HG03558 (cell line): ENCODE data around the gene CHKA.

Experiments used
- ATAC-seq: cut with Tn5 transposase; IDR thresholded peaks from one replicate; pipeline ENCODE4 v1.9.1; 2021; ENCODE audit warnings: moderate number of reproducible peaks; ENCODE audit not compliant: unreplicated experiment; ENCODE audit errors: extremely low read depth

CHKA gene

DNA sequence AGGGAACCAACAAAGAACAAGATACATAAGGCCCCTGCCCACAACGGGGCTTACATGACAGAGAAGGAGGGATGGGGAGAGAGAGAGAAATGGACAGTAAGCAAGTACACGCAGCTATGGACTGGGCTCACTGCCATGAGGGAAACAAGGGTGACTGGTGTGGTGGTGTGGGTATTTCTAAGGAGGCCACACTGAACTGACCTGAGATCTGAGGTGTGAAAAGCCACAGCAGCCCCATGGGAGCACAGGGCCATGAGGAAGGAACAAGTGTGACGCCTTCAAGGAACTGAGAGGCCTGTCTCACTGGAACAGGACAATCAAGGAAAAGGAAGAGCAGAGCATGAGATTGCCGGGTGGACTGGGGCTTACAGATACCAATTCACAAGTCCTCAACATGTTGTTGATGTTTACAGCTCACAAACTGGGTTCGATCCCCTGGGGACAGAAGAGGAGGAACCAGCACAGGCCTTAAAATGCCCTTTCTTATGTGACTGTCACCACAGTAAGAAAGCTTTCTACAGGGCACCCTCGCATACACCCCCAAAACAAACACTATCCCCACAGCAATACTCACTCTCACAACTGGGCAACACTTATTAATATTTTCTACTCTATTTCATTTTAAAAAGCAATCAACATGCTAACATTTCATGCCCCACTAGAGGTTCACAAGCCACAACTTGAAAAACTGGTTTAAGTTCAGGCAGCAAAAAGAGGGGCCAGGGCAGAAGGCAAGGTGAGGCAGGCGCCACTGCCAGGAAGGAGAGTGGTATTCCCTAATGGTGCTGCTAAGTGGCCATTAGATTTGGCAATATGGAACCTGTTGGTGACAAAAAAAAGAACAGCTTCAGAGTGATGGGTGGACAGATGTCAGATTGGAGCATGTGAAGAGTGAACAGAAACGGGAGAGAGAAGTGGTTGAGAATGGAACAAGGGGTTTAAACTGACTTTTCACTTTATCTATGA lies 43.3 kb downstream of the CHKA start:
- ATAC-seq = no peak

DNA sequence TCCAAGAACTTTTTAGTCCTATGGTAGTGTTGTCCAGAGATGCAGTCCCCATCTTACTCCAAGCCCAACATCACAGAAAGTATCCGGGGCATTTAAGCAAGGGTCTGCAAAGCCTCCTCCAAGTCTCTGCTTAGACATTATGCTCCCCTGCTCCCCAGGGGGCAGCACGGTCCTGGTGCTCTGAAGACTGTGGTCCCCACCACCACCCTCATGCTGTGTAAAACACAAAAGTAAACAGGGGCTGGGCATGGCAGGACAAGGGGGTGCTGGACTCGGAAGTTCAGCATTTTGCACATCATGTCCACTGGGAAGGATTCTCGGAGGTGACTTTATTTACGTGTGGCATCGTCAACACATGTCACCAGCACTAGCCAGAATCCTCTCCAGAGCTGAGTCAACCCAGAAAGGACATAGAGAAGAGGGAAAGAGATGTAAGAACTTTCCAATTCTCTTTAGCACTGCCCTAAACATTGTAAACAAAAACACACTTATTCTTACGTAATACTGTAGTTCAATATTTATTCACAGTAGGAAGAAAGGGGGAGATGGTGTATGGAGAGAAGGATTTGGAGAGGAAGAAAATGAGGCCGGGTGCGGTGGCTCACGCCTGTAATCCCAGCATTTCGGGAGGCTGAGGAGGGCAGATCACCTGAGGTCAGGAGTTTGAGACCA lies 44.7 kb downstream of the CHKA start:
- no peak for ATAC-seq

DNA sequence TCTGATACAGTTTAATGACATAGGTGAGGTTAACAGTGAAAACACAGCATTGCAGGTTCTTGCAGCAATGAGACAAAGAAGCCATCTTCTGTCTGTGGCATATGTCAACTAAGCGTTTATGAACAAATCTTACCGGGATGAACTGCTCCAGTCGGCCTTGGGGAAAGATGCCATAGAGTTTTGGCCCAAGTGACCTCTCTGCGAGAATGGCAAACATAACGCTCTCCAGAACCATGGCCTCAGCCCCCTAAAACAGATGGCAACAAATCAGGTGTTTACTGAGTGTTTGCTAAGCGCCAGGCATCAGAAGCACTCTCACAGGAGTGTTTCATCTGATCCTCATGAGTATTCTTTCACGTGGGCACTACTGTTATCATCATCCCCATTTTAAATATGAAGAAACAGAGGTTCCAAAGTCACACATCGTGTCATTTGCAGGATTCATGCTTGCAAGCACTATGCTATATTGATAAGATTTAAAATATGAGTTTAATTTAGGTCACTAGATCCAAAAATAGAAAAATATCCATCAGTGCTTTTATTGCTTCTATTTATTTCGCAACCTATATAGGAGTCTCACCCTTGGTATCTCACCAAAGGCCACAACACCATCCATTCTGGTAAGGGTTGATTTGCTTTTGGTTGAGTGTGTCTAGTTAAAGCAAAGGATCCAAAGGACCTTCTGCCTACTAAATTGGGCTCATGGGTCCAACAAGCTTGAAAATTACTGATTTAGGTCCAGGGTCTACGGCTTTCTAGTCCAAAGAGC lies 46.4 kb downstream of the CHKA start:
- ATAC-seq = no peak

DNA sequence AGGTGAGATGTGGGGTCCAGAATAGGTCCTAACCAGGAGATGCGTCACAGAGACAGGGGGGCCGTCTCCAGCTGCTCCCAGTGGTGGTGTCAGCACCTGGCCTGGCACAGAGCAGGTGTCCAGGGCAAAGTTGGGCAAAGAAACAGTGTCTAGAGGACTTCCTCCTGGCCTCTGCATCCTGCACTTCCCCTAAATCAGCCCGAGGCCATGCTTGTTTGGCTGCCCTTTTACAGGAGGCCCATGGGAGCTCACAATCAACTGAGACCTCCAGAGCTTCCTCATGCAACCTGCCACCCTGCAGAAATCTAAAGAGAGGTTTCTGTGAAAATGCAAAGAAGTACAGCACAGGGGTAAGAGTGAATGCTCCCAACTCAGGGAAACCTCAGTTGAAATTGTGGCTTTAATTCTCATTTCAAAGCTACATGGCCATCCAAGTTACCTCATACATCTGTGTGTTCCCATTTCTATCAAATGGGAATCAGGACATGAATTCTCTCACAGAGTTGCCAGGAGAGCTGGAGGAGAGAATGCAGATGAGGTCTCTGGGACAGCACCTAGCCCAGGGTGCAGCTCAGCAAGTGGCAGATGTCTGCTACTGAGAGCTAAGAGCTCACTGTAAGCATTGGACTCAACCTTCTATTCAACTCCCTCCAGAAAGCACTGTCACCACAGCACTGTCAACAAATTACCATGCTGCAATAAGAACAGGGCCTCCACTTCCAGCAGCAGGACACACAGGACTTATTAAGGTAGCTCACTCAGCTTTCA lies 49.7 kb downstream of the CHKA start:
- no peak for ATAC-seq

DNA sequence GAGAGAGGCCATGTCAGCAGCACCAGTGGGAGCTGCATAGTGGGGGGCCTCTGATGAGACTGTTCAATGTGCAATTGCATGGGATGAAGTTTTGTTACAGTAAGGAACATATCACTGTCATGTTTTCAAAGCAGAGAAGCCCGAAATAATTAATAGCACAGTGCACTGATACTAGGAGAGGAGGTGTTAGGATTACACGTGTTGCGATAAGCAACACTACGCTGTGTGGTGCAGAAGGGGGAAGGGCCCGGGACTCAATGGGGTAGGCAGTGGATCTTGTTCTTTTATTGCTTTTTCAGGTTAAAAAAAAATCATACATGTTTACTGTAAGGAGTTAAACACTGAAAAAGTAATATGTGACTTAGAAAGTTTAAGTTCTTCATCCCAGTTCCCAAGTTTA lies 53.2 kb downstream of the CHKA start:
- no peak for ATAC-seq

DNA sequence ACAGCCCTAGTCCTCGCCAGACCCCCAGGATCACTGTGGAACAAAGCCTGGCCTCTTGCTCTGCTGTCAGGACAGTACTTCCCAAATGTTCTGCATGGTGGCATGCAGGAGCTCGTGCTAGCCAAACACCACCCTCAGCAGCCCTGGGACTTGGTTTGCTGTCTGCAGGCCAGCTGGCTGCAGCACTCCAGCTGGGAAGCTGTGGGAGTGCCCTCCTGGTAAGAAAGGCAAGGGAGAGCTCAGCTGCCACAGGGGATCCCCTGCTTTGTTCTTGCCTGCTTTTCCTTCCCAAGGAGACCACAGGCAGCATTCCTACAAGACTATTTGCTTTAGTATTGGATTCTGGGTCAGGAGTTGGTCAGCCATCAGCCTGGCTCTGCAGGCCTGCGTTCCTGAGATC lies 54.4 kb downstream of the CHKA start:
- ATAC-seq = no peak

DNA sequence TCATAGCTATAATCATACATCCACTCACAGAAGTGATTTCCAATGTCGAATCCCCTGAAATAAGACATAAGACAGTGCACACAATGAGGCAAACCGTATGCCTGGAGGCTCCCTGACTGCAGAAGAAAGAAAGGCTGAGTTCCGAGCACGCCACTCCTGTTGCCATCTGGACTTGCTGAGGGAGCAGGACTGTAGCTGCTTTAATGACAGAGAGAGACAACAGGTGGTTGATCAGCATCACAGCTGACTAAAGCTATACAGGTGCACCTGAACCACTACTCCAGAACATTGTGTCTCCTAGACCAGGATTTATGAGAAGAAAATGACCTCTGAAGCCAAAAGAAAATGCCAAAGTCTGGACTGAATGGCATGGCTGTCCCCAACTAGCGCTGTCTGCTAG lies 55.3 kb downstream of the CHKA start:
- ATAC-seq = no peak

DNA sequence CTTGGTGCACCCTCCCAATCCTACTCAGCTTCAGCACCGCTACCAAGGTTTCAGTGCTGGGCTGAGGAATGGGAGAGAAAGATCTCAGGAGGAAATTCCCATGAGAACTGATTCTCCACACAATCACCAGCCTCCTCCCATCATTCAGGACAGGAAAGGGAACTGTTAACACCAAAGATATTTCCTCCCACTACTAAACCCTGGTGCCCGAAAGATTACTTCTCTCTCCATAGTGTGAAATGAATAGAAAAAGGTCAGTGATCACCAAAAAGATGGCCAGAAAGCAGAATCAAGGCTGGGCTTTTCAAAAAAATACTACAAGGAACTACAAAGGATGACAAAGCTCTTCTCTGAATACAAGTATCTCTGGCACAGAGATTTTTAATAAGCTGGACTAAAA lies 56.3 kb downstream of the CHKA start:
- no peak for ATAC-seq

DNA sequence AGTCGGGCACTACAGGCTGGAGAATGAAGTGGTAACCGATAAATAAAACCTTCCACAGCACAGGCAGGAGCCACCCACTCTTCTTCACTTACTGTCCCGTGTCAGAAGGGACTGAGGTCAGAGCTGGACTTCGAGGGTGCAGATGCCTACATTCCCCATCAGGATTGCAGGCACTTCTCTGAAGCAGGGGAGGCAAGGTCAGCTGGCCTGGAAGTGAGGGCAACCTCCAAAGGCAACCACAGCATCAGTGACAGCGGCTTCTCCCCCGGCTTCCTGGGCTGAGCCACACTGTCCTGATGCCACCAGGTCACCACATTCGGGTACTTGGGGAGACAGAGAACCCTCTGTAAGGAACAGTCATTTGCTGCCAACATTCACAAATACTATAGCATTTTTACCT lies 59.7 kb downstream of the CHKA start:
- no peak for ATAC-seq

DNA sequence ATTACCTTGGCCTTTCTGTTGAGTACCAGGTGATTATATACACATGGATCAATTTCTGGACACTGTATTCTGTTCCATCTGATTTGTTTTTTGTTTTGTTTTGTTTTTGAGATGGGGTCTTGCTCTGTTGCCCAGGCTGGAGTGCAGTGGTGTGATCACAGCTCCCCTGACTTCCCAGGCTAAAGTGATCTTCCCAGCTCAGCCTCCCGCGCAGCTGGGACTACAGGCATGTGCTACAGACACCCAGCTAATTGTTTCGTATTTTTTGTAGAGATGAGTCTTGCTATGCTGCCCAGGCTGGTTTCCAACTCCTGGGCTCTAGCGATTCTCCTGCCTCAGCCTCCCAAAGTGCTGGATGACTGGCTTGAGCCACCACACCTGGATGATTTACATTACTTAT lies 63.4 kb downstream of the CHKA start:
- no peak for ATAC-seq

DNA sequence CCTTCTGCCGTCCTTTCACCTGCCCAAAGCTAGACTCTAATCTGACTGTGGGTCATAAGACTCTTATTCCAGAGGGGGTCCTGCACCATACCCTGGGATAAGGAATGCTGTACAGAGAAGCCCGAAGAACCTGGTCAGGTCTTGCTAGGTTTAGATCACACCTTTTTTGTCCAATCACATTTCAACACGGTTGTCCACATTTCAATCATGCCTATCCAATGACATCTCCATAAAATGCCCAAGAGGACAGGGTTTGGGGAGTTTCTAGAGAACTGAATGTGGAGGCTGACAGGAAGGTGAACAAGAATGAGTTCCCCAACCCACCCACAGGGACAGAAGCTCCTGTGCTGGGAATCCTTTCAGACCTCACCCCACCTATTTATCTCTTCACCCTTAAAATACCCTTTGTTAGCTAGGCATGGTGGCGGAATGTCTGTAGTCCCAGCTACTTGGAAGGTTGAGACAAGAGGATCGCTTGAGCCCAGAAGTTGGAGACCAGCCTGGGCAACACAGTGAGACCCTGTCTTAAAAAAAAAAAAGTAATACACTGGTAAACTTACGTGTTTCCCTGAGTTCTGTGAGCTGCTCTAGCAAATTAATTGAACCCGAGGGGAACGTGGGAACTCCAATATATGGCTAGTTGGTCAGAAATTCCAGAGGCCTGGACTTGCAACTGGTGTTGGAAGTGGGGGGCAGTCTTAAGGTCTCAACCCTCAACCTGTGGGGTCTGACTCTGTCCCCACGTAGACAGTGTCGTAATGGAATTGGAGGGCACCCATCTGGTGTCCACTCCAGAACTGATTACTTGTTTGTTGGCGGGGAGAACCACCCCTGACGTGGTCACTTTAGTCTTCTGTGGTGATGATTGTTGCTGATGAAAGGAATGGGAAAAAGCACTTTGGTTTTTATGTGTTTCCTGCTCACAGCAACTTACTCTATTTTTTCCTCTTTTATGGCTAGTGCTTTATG lies 64.6 kb downstream of the CHKA start:
- ATAC-seq = no peak

DNA sequence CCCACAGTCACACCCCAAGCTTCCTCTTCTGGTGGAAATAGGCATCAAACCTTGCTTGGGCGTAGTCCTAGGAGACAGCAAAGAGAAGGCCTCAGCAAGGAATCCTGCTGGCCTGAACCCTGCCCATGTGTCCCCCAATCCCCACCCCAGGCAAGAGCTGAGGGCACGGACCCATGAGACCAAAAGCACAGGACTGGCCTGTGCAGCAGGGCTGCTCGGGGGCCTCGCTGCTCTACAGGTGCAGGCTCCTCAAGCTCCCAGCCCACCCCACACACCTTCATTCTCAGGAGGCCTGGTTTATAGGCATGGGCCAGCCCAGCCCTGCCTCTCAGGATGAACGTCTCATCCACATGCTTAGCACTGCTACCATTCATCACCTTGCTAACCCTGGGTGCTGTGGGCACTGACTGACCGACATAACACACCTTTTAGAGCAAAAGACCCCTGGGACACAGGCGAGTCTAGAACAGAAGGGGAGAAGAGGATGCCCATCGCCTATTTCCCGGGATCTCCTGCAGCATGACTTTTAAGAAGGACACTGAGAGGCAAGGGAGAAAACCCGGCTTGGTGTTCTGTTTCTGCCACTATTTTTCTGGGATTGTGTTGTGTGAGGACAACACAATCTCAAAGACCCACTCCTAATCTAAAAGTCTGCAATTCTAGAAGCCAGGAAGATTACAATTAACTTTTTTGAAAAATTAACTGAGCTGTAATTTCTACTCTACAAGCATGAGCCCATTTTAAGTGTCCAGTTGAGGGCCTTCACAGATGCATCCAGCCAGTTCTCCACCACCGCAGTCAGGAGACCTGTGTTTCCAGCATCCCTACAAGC lies 67.0 kb downstream of the CHKA start:
- no peak for ATAC-seq

DNA sequence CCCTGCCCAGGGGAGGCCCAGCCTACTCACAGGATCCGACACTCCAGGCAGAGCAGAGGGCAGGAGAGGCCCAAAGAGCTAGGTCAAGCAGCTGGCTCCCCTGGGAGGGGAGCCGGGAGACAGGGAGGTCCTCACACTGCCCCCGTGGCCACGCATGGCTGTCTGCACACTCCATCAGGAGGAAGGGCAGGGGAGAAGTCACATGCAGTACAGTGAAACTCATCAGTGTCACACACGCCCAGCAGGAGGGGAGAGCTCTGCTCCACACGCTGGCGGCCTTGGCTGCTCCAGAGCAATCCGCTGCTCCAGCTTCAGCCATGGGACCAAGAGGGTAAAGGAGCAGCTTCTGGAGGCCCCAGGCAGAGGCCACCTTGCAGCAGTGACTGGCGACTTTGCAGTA lies 68.1 kb downstream of the CHKA start:
- no peak for ATAC-seq

DNA sequence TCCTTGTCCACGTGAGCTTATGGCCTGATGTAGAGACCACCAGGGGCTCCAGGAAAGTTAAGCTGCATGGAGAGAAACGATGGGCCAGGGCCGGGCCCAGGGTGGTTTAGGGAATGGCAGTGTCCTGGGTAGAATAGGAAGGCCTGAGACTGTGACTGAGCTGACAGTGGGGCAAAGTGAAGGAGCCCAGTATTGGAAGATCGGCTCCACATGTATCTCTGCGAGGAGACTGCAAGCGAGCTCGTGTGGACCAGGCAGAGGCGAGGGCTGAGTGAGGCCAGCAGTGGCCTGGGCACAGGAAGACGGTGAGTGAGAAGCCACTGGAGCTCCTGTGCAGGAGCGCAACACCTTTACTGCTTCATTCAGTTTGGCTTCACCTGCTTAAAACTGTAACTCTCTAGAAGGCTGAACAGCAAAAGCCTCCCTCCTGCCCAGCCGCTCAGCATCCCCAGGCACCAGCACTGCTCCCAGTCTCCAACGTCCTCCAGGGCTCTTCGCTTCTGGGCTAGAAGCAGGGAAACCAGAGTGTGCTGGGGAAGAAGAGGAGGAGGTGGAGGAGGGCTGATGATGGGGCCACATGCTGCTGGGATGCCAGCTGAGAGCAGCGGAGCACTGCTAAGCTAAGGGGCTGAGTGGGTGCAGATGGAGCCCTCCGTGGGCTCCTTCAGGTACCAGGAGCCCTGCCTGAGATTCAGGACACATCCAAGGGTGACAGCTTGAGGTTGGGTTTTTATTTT lies 68.9 kb downstream of the CHKA start:
- no peak for ATAC-seq

DNA sequence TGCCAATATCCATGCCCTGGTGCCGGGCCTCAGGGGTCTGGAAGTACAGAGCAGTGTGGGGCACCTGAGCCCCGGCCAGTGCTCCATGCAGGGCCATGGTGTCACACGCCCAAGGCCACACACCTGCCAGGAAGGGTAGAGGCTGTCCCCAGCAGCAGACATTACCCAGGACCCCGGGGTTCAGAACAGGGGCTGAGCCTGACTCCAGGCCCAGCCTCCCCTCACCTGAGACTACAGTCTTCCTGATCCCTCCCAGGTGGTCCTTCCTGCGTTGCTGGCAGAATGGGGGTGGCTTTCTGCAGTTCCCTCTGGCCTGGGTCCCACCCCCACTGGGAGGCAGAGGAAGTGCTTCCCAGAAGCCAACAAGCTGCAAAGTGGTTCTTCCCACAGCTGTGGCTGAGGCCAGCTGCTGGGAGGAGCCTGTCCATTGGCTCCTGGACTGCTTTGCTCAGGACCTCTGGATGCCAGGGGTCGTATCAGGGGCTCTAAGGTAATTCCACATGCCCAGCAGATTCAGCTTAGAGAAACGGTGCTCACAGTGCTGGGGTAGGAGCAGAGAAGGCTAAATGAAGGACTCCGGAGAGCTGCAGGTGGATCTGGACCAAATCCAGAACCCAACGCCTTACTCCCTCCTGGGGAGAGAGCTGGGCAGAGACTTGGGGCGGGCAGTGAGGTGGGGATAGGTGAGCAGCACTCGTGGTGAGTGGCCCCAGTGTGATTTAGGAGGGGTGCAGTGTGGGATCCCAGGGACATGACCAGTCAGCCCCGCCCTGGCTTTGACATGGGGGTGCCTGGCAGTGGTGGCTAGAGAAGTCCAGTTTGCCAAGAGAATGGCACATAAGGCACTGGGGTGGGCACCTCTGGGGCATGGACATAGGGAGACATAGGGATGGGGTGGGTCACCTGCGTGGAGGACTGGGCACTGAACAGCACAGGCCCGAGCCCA lies 69.7 kb downstream of the CHKA start:
- ATAC-seq = no peak

DNA sequence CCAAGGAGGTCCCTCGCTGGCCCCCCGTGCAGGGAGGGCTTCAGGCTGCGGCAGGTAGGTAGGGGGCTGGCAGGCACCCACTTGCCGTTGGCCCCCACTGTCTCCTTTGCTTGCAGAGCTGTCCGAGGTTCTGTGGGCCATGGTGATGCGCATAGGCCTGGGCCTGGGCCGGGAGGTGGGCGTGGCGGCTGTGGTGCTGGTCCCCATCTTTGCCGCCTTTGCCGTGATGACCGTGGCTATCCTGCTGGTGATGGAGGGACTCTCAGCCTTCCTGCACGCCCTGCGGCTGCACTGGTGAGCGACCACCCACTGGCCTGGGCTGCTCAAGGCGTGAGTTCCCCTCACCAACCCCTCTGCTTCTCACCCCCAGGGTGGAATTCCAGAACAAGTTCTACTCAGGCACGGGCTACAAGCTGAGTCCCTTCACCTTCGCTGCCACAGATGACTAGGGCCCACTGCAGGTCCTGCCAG lies 70.8 kb downstream of the CHKA start:
- ATAC-seq = no peak
